HepG2 (cell line): ENCODE results near the gene CPB2. TPM values are rescaled to one million over a fixed set of nuclear protein-coding genes. Genes with fewer than 3 reads are reported as not detected.

Experiments
- ATAC-seq: fragments of 200-7000 bp; cut with Tn5 transposase; 3 replicates; pipeline ENCODE4 v1.9.1; 2020; ENCODE audit warnings: mild to moderate bottlenecking, moderate library complexity
- BruUV-seq: library from RNA; stranded (reverse); fragments of 400-500 nt; replicated peaks from 2 replicates; lab custom pipeline; 2021; lab: Mats Ljungman, UMichigan
- CTCF ChIA-PET: fragments of 300-600 bp; formaldehyde crosslinking; extraction: SDS; loops from one replicate; lab custom pipeline; 2021; ENCODE audit warnings: low total read pairs, inconsistent platforms, low intra/inter-chr PET ratio; lab: Yijun Ruan, JAX
- POLR2A ChIA-PET: fragments of 350-600 bp; sonication (Branson Sonifier 250); formaldehyde crosslinking; loops from one replicate; lab custom pipeline; 2020; ENCODE audit warnings: antibody characterized with exemption, inconsistent platforms; lab: Yijun Ruan, JAX
- DNase-seq: peaks from one replicate; pipeline ENCODE4 v3.0.0-alpha.2; 2015; ENCODE audit warnings: low spot score
- FAIRE-seq: peaks from 3 replicates; lab custom pipeline; 2011; peaks lifted over from hg19 to GRCh38; lab: Jason Lieb, UNC
- H2AFZ ChIP-seq: one replicate; pipeline ENCODE4 v1.6.1; 2011; ENCODE audit warnings: low read length, inconsistent platforms
- H3K27ac ChIP-seq: fragments of 300-600 bp; 3 replicates; pipeline ENCODE4 v1.8.0; 2011; ENCODE audit warnings: mixed run types, mild to moderate bottlenecking, mixed read lengths, low read length, inconsistent platforms; ENCODE audit not compliant: insufficient read depth; ENCODE audit errors: extremely low read length
- H3K27me3 ChIP-seq, 2 experiments: fragments of 200-600 bp in 1 of 2; 2 replicates in 1 of 2; 3 replicates in 1 of 2; pipeline versions ENCODE4 v1.6.0 to v1.8.0; 2011; ENCODE audit warnings: low read length in 2 of 2, mild to moderate bottlenecking in 2 of 2, moderate library complexity in 2 of 2, inconsistent platforms in 1 of 2; ENCODE audit not compliant: insufficient read depth in 2 of 2, control insufficient read depth in 1 of 2
- H3K36me3 ChIP-seq, 2 experiments: fragments of 200-600 bp in 1 of 2; replicated peaks in 1 of 2; 2 replicates in 1 of 2; 3 replicates in 1 of 2; pipeline versions ENCODE4 v1.5.1 to v1.8.0; 2011; ENCODE audit warnings: low read length in 2 of 2, inconsistent platforms in 1 of 2; ENCODE audit not compliant: insufficient read depth in 2 of 2, control insufficient read depth in 1 of 2
- H3K4me1 ChIP-seq: 2 replicates; pipeline ENCODE4 v1.5.1; 2012; ENCODE audit warnings: low read length, inconsistent platforms; ENCODE audit not compliant: insufficient read depth
- H3K4me2 ChIP-seq: 2 replicates; pipeline ENCODE4 v1.6.0; 2011; ENCODE audit warnings: low read depth, low read length, inconsistent platforms
- H3K4me3 ChIP-seq, 3 experiments: fragments of 200-600 bp in 1 of 3; sonication (generic), shearing (Covaris generic) in 1 of 3; replicated peaks in 1 of 3; 2 replicates each; pipeline ENCODE4 v1.5.1; 2011 to 2016; ENCODE audit warnings: low read length in 3 of 3, inconsistent platforms in 2 of 3, low read depth in 2 of 3, mild to moderate bottlenecking in 2 of 3, control low read depth in 1 of 3, mixed read lengths in 1 of 3; ENCODE audit not compliant: insufficient read depth in 1 of 3
- H3K79me2 ChIP-seq: one replicate; pipeline ENCODE4 v1.6.1; 2011; ENCODE audit warnings: low read length, inconsistent platforms; ENCODE audit not compliant: insufficient read depth
- H3K9ac ChIP-seq: 2 replicates; pipeline ENCODE4 v1.6.0; 2011; ENCODE audit warnings: mild to moderate bottlenecking, low read depth, low read length, inconsistent platforms; ENCODE audit not compliant: insufficient read depth
- H3K9me3 ChIP-seq: 2 replicates; pipeline ENCODE4 v1.5.1; 2012; ENCODE audit warnings: mild to moderate bottlenecking, low read length
- H4K20me1 ChIP-seq: 2 replicates; pipeline ENCODE4 v1.6.0; 2011; ENCODE audit warnings: inconsistent platforms, mild to moderate bottlenecking, low read length, moderate library complexity; ENCODE audit not compliant: insufficient read depth
- ARNT ChIP-seq: fragments of 450-650 bp; IDR thresholded peaks from 2 replicates; pipeline ENCODE4 v1.6.1; 2017
- EED ChIP-seq: sonication (generic); formaldehyde crosslinking; IDR thresholded peaks from 2 replicates; pipeline ENCODE4 v1.5.0; 2020; ENCODE audit warnings: mild to moderate bottlenecking, missing genetic modification reagents
- HIC2 ChIP-seq: sonication (generic); formaldehyde crosslinking; IDR thresholded peaks from 2 replicates; pipeline ENCODE4 v1.9.0; 2022; ENCODE audit warnings: low read depth, missing genetic modification reagents
- KLF11 ChIP-seq: IDR thresholded peaks from 2 replicates; pipeline ENCODE4 v1.6.1; 2016; ENCODE audit warnings: missing compliant biosample characterization
- KLF9 ChIP-seq: IDR thresholded peaks from 2 replicates; pipeline ENCODE4 v1.6.1; 2016; ENCODE audit warnings: low read depth
- MZF1 ChIP-seq: sonication (generic); formaldehyde crosslinking; IDR thresholded peaks from 2 replicates; pipeline ENCODE4 v1.8.1; 2023; ENCODE audit warnings: mild to moderate bottlenecking, missing genetic modification reagents, borderline replicate concordance
- PLRG1 ChIP-seq: fragments of 450-650 bp; conservative IDR thresholded peaks from 2 replicates; pipeline ENCODE4 v1.6.1; 2016
- SIX4 ChIP-seq: sonication (generic); formaldehyde crosslinking; IDR thresholded peaks from 2 replicates; pipeline ENCODE4 v1.4.0; 2020; ENCODE audit warnings: missing genetic modification reagents
- SNAPC5 ChIP-seq: sonication (generic); formaldehyde crosslinking; IDR thresholded peaks from 2 replicates; pipeline ENCODE4 v1.8.1; 2023; ENCODE audit warnings: mild to moderate bottlenecking, missing genetic modification reagents, borderline replicate concordance
- YY1 ChIP-seq: IDR thresholded peaks from 2 replicates; pipeline ENCODE4 v1.6.1; 2011; ENCODE audit warnings: low read length, low read depth, moderate library complexity, mild to moderate bottlenecking; ENCODE audit not compliant: insufficient read depth, insufficient replicate concordance
- ZC3H4 ChIP-seq: sonication (generic); formaldehyde crosslinking; IDR thresholded peaks from 2 replicates; pipeline ENCODE4 v1.4.0; 2020; ENCODE audit warnings: missing genetic modification reagents, borderline replicate concordance
- ZNF121 ChIP-seq: sonication (generic); formaldehyde crosslinking; IDR thresholded peaks from 2 replicates; pipeline ENCODE4 v1.5.0; 2020; ENCODE audit warnings: mild to moderate bottlenecking, missing genetic modification reagents
- ZNF3 ChIP-seq: IDR thresholded peaks from 2 replicates; pipeline ENCODE4 v1.7.0; 2017; ENCODE audit warnings: inconsistent platforms
- ZNF33B ChIP-seq: sonication (generic); formaldehyde crosslinking; IDR thresholded peaks from 2 replicates; pipeline ENCODE4 v1.5.1; 2020; ENCODE audit warnings: mild to moderate bottlenecking, missing genetic modification reagents
- ZNF343 ChIP-seq: sonication (generic); formaldehyde crosslinking; IDR thresholded peaks from 2 replicates; pipeline ENCODE4 v1.4.0; 2020; ENCODE audit warnings: mild to moderate bottlenecking, missing genetic modification reagents
- ZNF597 ChIP-seq: sonication (generic); formaldehyde crosslinking; IDR thresholded peaks from 2 replicates; pipeline ENCODE4 v1.5.0; 2020; ENCODE audit warnings: missing genetic modification reagents
- WGBS: methylation state at CpG from one replicate; pipeline ENCODE4 v1.1.6; 2017; ENCODE audit warnings: low lambda C conversion rate; 5-methylcytosine and 5-hydroxymethylcytosine counted together
- in situ Hi-C: cut with HindIII; loops from 2 replicates; pipeline ENCODE4 v1.10.0; 2017; ENCODE audit warnings: low pct_unique_long_range_greater_than_20kb; ENCODE audit not compliant: extremely low pct_ligation_motif_present
- intact Hi-C: fragments of 100-400 bp; cut with micrococcal nuclease; formaldehyde crosslinking; loops from one replicate; pipeline ENCODE4 v1.10.0; 2022; ENCODE audit not compliant: unreplicated experiment
- polyA plus RNA-seq, 8 experiments: library from polyadenylated mRNA; depleted of rRNA in 3 of 8; stranded (reverse) in 7 of 8; unstranded in 1 of 8; fragments of >200 nt; fragmentation: Illumina TruSeq in 4 of 8; extraction: Trizol in 4 of 8; gene quantifications; 2 replicates each; pipeline versions ENCODE4 v1.2.1 to v1.2.3, GENCODE V29; 2011 to 2016; ENCODE audit warnings: low read depth in 4 of 8, missing spikeins in 1 of 8, mixed read lengths in 1 of 8; ENCODE audit not compliant: insufficient read depth in 1 of 8
- total RNA-seq, 5 experiments: library from RNA; depleted of rRNA; stranded (reverse); fragments of >200 nt; fragmentation: Illumina TruSeq; extraction: Trizol; gene quantifications; 2 replicates each; pipeline ENCODE4 v1.2.3, GENCODE V29; 2016; ENCODE audit warnings: low read depth in 1 of 5

The CPB2 gene
- total and polyA plus RNA-seq, 2 of the 13 experiments (the other 11 are each of a cell fraction or from before 2014, with no cell fraction given) = 125 to 140 TPM

- no peak overlapping the region for H3K27ac ChIP-seq
- H3K36me3 ChIP-seq = peaks cover 11 to 35% of the 10 kb centered on the region in 2 experiments
- H2AFZ ChIP-seq = no peak overlapping the region
- BruUV-seq = no TSS peak
- WGBS = 91% methylated on average over 5 of the region's 5 CpGs
- intact Hi-C loops (no loop called here), in situ Hi-C loops (no loop called here)
- no peak overlapping the region for H3K4me3 ChIP-seq
- POLR2A ChIA-PET = no interaction called here
- H4K20me1 ChIP-seq = no peaks in the 10 kb centered on the region
- no peak overlapping the region for H3K4me2 ChIP-seq
- DNase-seq (no peak), ATAC-seq (no peak), FAIRE-seq (no peak)
- no peak overlapping the region for H3K9ac ChIP-seq
- no peak for TF ChIP-seq YY1
- no peak for TF ChIP-seq ZNF3 (CRISPR knock-in tag)
- TF ChIP-seq ZC3H4 = no peak
- TF ChIP-seq HIC2 (CRISPR knock-in tag) = no peak
- no peak for TF ChIP-seq ZNF597 (CRISPR knock-in tag)
- no peak for TF ChIP-seq MZF1 (CRISPR knock-in tag)
- no peak for TF ChIP-seq ZNF343 (CRISPR knock-in tag)
- no peak for TF ChIP-seq ARNT
- no peak for TF ChIP-seq KLF11 (CRISPR knock-in tag)
- no peak for TF ChIP-seq SNAPC5 (CRISPR knock-in tag)
- no peak for TF ChIP-seq EED
- TF ChIP-seq SIX4 = no peak
- TF ChIP-seq ZNF121 (CRISPR knock-in tag) = no peak
- TF ChIP-seq ZNF33B (CRISPR knock-in tag) = no peak
- TF ChIP-seq KLF9 (CRISPR knock-in tag) = no peak
- TF ChIP-seq PLRG1 = no peak
- no peaks in the 10 kb centered on the region for H3K27me3 ChIP-seq
- H3K79me2 ChIP-seq = no peaks in the 10 kb centered on the region
- CTCF ChIA-PET = no interaction called here
- H3K9me3 ChIP-seq = no peaks in the 10 kb centered on the region
- H3K4me1 ChIP-seq = no peaks in the 10 kb centered on the region
These were observed 42.6 kb downstream of the CPB2 start for GRCh38 chr13:46062185-46062584.
